ENCODE results near the gene ANKMY1. TPM values are rescaled to one million over a fixed set of nuclear protein-coding genes. Genes with fewer than 3 reads are reported as not detected.

Gene ANKMY1
- total RNA-seq, 1 donor from 2014 or later = 11.4 TPM

DNA sequence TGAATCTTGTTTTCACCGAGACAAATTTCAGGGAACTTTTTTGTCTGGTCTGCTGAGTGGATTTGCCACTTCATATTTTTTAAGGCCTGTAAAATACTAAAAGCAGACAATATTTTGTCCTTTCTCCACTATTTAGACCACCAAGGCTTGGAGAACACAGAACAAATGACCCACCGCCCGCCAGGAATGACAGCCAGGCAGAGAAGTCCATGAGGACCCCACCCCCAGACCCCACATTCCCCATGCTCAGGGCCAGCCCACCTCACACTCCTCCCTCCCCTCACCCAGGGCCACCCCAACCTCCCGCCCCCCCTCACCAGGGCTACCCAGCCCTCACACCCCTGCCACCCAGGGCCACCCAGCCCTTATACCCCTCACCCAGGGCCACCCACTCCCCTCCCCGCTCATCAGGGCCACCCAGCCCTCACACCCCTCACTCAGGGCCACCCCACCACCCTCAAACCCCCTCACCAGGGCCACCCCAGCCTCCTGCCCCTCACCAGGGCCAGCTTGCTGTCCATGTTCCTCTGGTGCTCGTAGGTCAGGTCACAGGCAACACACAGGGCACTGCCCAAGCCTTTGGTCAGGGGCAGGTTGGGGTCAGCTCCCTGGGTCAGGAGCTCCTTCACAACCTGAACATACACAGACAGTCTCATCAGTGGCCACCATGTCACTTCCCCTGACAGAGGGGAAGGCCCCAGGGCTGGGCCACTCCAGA is 50.6 kb downstream of the ANKMY1 start:
- peak; percentile 85 for DNase-seq (ENCODE audit: low spot score)

GRCh38 chr2:240506406-240507059 is 51.3 kb downstream of the ANKMY1 start:
- DNase-seq (ENCODE audit: low spot score) = peak; percentile 55

- DNase-seq (ENCODE audit: low spot score) = peak; percentile 77
These were observed 51.9 kb downstream of the ANKMY1 start for GRCh38 chr2:240505910-240506309.

DNA sequence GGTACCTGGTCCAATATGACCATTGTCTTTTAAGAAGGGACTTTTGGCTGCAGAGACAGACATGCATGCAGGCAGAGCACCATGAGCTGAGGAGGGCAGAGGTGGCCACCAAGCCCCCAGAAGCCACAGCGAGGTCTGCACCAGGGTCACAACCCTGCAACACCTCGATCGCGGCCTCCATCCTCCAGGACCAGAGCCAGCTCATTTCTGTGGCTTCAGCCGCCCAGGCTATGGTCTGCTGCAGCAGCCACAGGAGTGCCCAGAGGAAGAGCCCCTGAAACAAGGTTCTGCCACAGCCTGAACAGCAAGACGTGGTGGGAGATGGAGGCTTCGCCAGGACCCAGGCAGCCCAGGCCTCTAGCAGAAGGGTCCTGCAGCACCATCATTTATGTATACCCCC is 53.9 kb downstream of the ANKMY1 start:
- DNase-seq (ENCODE audit: low spot score) = peak; percentile 51

- peak; percentile 81 for DNase-seq (ENCODE audit: low spot score)
These were observed 54.4 kb downstream of the ANKMY1 start for GRCh38 chr2:240503375-240503774.

DNA sequence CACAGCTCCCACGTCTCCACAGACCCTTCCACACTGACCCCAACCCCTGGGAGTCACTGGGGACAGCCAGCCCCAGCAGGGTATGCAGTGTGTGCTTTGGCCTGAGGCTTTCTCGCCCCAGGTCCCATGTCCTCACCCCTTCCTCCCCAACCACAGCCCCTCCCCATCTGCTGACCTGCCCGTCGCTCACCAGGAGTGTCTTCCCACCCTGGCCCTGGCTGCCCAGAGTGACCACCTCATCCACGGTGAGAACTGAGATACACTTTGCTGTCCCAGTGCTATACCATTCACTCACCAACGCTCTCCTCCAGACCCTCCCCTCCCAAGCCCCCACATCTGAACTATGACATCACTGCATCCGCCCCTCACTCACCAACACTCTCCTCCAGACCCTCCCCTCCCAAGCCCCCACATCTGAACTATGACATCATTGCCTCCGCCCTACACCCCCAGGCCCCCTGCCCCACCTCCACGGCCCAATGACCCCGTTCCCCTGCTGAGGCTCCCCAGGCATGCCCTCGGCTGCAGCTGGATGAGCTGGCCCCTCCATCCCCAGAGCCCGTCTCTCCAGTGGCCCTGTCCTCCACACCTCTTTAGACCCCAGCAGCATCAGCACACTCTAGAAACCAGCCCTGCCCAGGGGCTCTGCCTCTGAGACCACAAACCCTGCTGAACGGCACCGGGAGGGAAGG is 55.2 kb downstream of the ANKMY1 start:
- peak; percentile 47 for DNase-seq (ENCODE audit: low spot score)

GRCh38 chr2:240502059-240502429 is 55.7 kb downstream of the ANKMY1 start:
- no peak for DNase-seq (ENCODE audit: low spot score)

DNA sequence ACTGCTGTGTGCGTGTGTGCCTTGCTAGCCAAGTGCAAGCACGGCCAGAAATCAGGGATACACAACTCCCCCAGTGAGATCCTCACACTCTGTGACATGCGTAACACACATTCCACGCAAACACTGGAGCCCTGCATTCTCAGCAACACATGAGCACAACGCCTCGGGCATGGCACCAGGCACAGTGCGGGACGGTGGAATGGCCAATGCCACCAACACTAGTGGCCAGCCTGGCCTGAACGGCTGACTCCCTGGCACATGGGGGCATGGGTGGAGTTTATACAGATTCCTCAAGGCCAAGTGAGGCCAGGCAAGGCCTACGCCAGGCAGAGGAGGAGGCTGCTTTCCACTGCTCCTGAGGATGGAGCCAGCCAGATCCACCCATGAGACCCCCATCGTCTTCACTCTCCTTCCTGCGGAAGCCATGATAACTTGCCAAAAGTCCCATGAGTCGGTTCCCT is 56.2 kb downstream of the ANKMY1 start:
- DNase-seq (ENCODE audit: low spot score) = peak; percentile 76

DNA sequence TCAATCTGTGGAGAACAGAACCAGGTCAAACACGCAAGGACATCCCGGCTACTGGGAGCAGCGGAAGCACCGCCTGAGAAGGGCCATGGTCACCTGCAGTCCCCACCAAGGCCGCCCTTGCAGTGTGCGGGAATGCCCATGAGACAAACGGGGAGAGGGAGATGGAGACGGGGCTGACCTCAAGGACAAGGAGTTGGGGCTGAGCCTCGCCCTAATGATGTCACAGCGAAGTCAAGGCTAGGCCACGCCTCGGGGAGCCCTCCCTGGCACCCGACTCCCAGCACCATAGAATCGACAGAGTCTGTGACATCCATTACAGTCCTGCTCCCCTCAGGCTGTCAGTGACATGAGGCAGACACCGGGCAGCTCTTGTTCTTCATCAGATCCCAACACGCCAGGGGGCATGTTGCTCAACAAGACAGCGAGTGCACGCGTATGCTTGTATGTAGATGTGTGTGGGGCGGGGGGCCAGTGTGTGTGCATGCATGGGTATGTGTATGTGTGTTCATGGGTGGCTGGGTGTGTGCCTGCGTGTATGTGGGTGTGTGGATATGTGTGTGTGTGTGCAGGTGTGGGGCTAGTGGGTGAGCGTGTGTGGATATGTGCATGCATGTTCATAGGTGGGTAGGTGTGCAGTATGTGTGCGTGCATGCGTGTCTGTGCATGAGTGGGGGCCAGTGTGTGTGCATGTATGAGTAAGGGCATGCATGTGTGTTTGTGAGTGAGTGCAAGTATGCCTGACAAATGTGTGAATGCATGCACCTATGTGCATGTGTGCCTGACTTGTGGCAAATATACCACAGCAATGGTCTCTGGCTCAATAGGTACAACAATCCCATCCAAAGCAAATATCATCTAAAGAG is 57.0 kb downstream of the ANKMY1 start:
- peak; percentile 83 for DNase-seq (ENCODE audit: low spot score)

- DNase-seq (ENCODE audit: low spot score) = peak; percentile 77
These were observed 58.2 kb downstream of the ANKMY1 start for GRCh38 chr2:240499309-240500301.

DNA sequence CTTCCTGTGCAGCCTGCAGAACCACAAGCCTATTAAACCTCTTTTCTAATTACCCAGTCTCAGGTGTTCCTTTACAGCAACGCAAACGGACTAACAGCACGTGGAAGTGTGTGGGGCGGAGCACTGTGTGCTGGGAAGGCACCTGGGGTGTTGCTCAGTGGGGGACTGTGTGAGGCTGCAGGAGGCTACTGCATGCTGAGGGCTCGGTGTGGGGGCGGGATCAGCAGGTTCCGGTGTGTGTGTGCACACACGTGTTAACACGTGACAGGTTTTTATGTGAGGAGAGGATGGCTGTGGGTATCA is 58.9 kb downstream of the ANKMY1 start:
- peak; percentile 20 for DNase-seq (ENCODE audit: low spot score)

- peak; percentile 57 for DNase-seq (ENCODE audit: low spot score)
These were observed 59.4 kb downstream of the ANKMY1 start for GRCh38 chr2:240498171-240498957.

GRCh38 chr2:240497082-240497481 is 60.7 kb downstream of the ANKMY1 start:
- DNase-seq (ENCODE audit: low spot score) = peak; percentile 28

DNA sequence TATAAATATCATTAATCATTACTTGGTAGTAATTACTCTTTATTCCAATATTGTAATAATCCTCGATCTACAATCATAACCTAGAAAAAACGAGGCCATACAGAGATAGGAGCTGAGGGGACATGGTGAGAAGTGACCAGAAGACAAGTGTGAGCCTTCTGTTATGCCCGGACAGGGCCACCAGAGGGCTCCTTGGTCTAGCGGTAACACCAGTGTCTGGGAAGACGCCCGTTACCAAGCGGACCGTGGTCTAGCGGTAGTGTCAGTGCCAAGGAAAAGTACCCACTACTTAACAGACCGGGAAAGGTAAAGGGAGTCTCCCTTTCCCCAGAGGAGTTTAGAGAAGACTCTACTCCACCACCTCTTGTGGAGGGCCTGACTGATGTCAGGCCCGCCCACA is 62.8 kb downstream of the ANKMY1 start:
- peak; percentile 35 for DNase-seq (ENCODE audit: low spot score)

- DNase-seq (ENCODE audit: low spot score) = peak; percentile 53
These were observed 63.5 kb downstream of the ANKMY1 start for GRCh38 chr2:240494194-240494793.

DNA sequence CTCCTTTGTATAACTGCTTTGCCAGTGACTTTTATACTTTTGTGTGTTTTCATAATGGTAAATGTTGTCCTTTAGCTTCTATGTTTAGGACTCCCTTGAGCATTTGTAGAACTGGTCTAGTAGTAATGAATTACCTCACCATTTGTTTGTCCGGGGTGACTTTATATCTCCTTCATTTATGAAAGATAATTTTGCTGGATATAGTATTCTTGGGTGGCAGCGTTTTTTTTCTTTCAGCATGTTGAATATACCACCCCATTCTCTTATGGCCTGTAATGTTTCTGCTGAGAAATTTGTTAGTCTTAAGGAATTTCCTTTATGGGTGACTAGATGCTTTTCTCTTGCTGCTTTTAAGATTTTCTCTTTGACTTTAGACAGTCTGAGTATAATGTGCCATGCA is 66.3 kb downstream of the ANKMY1 start:
- no peak for DNase-seq (ENCODE audit: low spot score)

DNA sequence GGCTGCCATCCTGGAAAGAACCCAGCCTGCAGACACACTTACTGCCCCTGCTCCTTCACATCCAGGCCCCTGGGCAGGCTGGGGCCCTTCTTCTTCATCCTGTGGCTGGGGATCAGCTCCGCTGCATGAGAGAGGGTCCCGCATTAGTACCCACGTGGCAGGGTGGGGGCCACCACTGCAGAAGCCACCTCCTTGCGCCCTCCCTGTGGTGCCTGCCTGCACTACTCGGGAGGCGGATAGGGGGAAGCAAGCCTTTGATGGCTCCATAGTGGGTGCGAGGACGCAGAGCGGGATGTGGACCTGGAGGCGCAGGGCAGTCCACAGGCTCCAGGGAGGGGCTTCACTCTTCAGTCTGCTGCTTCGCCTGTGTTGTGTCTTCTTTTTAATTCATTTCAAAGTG is 75.6 kb downstream of the ANKMY1 start:
- peak; percentile 83 for DNase-seq (ENCODE audit: low spot score)

GRCh38 chr2:240481720-240482119 is 76.1 kb downstream of the ANKMY1 start:
- DNase-seq (ENCODE audit: low spot score) = peak; percentile 87

Data from mesenteric fat pad (tissue), 1 donor.